HepG2 (cell line): Measurements from ENCODE around the gene NRN1L.

Experiments
- NFYB ChIP-seq: sonication (generic); formaldehyde crosslinking; IDR thresholded peaks from 2 replicates; pipeline ENCODE4 v1.4.0; 2020; ENCODE audit warnings: missing genetic modification reagents
- POLR2A ChIP-seq, 2 experiments: IDR thresholded peaks; 2 replicates each; pipeline ENCODE4 v1.6.1; 2011; ENCODE audit warnings: low read depth in 2 of 2, low read length in 2 of 2, mild to moderate bottlenecking in 1 of 2, moderate library complexity in 1 of 2; ENCODE audit not compliant: insufficient read depth in 1 of 2
- REST ChIP-seq, 2 experiments: IDR thresholded peaks; 2 replicates each; pipeline ENCODE4 v1.6.1; 2011 to 2012; ENCODE audit warnings: low read length in 2 of 2, borderline replicate concordance in 1 of 2, low read depth in 1 of 2, mild to moderate bottlenecking in 1 of 2, moderate library complexity in 1 of 2
- RNF219 ChIP-seq: sonication (generic); formaldehyde crosslinking; IDR thresholded peaks from 2 replicates; pipeline ENCODE4 v1.5.0; 2020; ENCODE audit warnings: mild to moderate bottlenecking, missing genetic modification reagents
- TBP ChIP-seq: sonication (generic); formaldehyde crosslinking; IDR thresholded peaks from 2 replicates; pipeline ENCODE4 v1.5.0; 2020; ENCODE audit warnings: missing genetic modification reagents
- ZNF367 ChIP-seq: sonication (generic); formaldehyde crosslinking; IDR thresholded peaks from 2 replicates; pipeline ENCODE4 v1.4.0; 2020; ENCODE audit warnings: missing genetic modification reagents, borderline replicate concordance

- TF ChIP-seq TBP (CRISPR knock-in tag): no peak
- no peak for TF ChIP-seq NFYB (CRISPR knock-in tag)
- 0 out of 4 replicates have a peak, but pooled peaks of 1 of the 2 experiments have one; percentile 3 for TF ChIP-seq POLR2A (IDR thresholded peaks at IDR 0.05; ENCODE audit: insufficient read depth in 1 of 2, low read depth in 2 of 2, low read length in 2 of 2)
- no peak for TF ChIP-seq REST (IDR thresholded peaks at IDR 0.05; ENCODE audit: borderline replicate concordance in 1 of 2, low read depth in 1 of 2, low read length in 2 of 2)
- TF ChIP-seq ZNF367 (CRISPR knock-in tag): no peak
- no peak for TF ChIP-seq RNF219
These were observed 47.8 kb downstream of the NRN1L start for GRCh38 chr16:67932462-67932840.
